ENCODE data around the gene NES.
A peak's percentile ranks its signal among the peaks of the same experiment; 100 is the strongest.

NES gene

DNA sequence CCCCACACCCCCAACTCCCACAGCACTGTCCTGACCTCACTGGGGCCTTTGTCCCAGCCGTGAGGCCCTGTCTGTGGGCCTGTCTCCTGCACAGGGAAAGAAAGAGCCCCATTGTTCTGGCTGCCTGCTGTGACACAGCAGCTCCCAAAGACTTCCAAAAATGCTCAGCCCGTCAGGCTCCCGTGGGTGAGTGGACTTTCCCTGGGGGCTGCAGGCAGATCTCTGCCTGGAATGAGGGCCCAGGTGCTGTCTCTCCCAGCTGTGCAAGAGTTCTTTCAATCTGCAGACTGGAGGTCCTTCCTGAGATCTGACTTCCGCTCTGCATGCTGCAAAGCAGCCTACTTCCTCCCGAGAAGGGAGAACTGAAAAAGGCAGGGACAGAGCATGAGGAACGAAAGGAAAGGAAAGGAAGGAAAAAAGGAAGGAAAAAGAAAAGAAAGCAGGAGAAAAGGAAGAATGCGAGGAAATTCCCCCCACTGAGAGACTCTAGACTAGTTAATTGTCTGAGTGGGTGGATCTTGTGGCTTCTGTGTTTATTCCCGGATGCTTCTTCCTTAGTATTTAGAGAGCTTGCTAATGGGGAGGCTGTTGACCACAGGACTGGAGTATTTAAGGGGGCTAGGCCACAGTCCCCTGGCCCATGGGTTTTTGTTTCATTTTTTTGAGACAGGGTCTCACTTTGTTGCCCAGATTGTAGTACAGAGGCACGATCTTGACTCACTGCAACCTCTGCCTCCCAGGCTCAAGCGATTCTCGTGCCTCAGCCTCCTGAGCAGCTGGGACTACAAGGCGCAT is 15.0 kb downstream of the NES start:
- Histone ChIP-seq H3K4me1 (peaks cover 0 to 90% (median 78%) of the 10 kb centered on the region in 4 donors), H3K27me3 (no peaks in the 10 kb centered on the region), H3K4me3 (no peak overlapping the region), H3K27ac (peak overlapping the region; percentile 73 to 77), H3K9me3 (no peaks in the 10 kb centered on the region), H3K36me3 (no peaks in the 10 kb centered on the region)
- TF ChIP-seq, protein P1, sequence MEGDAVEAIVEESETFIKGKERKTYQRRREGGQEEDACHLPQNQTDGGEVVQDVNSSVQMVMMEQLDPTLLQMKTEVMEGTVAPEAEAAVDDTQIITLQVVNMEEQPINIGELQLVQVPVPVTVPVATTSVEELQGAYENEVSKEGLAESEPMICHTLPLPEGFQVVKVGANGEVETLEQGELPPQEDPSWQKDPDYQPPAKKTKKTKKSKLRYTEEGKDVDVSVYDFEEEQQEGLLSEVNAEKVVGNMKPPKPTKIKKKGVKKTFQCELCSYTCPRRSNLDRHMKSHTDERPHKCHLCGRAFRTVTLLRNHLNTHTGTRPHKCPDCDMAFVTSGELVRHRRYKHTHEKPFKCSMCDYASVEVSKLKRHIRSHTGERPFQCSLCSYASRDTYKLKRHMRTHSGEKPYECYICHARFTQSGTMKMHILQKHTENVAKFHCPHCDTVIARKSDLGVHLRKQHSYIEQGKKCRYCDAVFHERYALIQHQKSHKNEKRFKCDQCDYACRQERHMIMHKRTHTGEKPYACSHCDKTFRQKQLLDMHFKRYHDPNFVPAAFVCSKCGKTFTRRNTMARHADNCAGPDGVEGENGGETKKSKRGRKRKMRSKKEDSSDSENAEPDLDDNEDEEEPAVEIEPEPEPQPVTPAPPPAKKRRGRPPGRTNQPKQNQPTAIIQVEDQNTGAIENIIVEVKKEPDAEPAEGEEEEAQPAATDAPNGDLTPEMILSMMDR (IDR thresholded peaks at IDR 0.05) = no peak
- intact Hi-C loops (cut with DNase I; ENCODE audit: low total_unique reads) = no loop called here
- DNase-seq = no peak

DNA sequence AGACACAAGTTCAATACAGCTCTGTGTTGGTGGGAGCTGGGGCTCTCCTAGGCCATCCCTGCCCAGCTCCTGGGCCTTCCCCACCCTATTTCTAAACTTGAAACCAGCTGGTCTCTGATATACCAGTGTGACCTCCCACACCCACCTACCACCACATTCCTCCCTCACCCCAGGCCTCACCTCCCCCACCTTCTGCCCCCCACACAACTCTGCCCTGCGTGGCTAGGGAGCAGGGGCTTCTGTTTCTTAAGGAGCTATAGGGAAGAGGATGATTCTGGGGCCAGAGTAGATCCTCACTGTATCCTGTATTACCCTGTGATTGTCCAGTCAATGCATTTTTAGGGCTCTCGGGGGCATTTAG is 16.5 kb downstream of the NES start:
- TF ChIP-seq, protein P1 (IDR thresholded peaks at IDR 0.05) = no peak
- Histone ChIP-seq H3K4me1 (peaks cover 0 to 90% (median 79%) of the 10 kb centered on the region in 4 donors), H3K36me3 (no peaks in the 10 kb centered on the region), H3K27ac (peak overlapping the region; percentile 73 to 77), H3K27me3 (peaks cover 0 to 14% of the 10 kb centered on the region in 2 donors), H3K4me3 (no peak overlapping the region), H3K9me3 (no peaks in the 10 kb centered on the region)
- intact Hi-C loops (cut with DNase I; ENCODE audit: low total_unique reads) = no loop called here
- DNase-seq = no peak

DNA sequence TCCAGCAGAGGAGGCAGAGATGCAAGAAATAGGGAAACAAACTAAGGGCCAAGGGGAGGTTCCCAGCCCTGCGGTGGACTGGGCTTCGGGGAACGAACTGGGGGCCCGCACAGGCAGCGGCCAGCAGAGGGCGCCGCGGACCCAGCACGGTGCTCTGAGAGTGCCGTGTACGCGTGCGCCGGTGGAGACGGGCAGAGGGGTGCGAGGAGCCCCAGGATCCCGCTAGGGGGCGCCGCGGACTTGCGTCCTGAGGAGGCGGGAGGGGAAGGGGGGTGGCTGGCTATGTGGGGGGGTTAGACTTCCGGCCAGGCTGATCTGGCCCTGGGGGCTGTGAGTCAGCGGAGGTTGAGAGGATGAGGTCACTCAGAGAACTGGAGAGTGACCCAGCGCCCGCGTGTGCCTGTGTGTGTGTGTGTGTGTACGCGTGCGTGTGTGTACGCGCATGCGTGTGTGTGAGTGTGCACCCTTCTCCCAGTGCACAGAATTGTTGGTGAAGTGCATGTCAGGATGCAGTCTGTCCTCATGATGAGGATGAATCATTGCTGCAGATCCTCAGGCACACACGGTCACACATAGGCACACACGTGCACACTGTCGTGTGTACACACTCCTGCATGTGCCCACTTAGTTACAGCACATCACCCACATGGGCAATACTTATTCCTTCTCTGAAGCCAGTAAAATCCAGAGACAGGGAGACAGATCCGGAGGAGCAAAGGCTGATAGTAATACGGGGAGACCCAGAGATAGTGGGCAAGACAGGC is 17.0 kb downstream of the NES start:
- peak; percentile 94 to 99 for DNase-seq
- Histone ChIP-seq H3K9me3 (no peaks in the 10 kb centered on the region), H3K27ac (peak overlapping the region; percentile 73 to 77), H3K27me3 (peaks cover 0 to 16% of the 10 kb centered on the region in 2 donors), H3K4me1 (peaks cover 0 to 84% (median 73%) of the 10 kb centered on the region in 4 donors), H3K36me3 (no peaks in the 10 kb centered on the region), H3K4me3 (peak overlapping the region in 1 of 2 donors; percentile 14)
- intact Hi-C loops (cut with DNase I; ENCODE audit: low total_unique reads) = loop anchor here (2.0 to 5.0 kb wide), 3 partner anchors 21 to 273 kb away; no protein-coding TSS in a partner anchor
- TF ChIP-seq, protein P1 (IDR thresholded peaks at IDR 0.05) = peak; percentile 99

DNA sequence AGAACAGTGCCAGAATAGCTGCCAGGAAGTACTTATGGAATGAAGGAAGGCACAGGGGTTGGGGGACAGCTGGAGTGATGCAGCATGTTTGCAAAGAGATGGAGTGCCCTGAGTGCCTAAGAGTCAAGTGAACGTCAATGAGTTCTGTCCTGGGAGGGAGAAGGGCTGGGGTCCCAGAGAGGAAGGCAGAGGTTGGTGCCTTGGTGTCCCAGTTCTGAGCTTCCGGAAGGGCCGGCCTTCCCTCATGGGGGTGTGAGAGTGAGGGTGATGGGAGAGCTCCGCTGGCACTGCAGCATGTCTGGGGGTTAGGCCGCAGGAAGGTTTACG is 17.6 kb downstream of the NES start:
- Histone ChIP-seq H3K4me1 (peaks cover 0 to 78% (median 68%) of the 10 kb centered on the region in 4 donors), H3K27ac (peak overlapping the region; percentile 73 to 77), H3K4me3 (peak overlapping the region in 1 of 2 donors; percentile 14), H3K9me3 (no peaks in the 10 kb centered on the region), H3K36me3 (no peaks in the 10 kb centered on the region), H3K27me3 (peaks cover 0 to 16% of the 10 kb centered on the region in 2 donors)
- TF ChIP-seq, protein P1 (IDR thresholded peaks at IDR 0.05) = no peak
- no peak for DNase-seq
- intact Hi-C loops (cut with DNase I; ENCODE audit: low total_unique reads) = loop anchor here (2.0 to 5.0 kb wide), 3 partner anchors 21 to 272 kb away; no protein-coding TSS in a partner anchor

DNA sequence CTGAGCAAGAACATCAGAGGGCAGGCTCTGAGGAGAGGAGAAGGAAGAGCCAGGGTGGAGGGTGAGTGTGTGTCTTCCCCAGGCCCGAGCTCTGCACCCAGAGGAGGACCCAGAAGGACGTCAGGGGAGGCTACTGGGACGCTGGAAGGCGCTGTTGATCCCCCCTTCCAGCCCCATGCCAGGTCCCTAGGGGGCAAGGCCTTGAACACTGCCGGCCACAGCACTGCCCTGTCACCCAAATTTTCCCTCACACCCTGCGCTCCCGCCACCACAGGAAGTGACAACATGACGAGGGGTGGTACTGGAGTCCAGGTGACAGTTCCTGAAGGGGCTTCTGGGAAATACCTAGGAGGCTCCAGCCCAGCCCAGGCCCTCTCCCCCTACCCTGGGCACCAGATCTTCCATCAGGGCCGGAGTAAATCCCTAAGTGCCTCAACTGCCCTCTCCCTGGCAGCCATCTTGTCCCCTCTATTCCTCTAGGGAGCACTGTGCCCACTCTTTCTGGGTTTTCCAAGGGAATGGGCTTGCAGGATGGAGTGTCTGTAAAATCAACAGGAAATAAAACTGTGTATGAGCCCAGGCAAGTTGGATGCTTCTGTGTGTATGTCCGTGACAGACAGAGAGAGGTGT is 18.1 kb downstream of the NES start:
- peaks cover 0 to 73% (median 62%) of the 10 kb centered on the region in 4 donors for H3K4me1 ChIP-seq
- intact Hi-C loops (cut with DNase I; ENCODE audit: low total_unique reads) = loop anchor here (2.0 to 5.0 kb wide), 3 partner anchors 22 to 272 kb away; no protein-coding TSS in a partner anchor
- H3K36me3 ChIP-seq = no peaks in the 10 kb centered on the region
- no peaks in the 10 kb centered on the region for H3K9me3 ChIP-seq
- H3K4me3 ChIP-seq = no peak overlapping the region
- H3K27me3 ChIP-seq = peaks cover 0 to 17% of the 10 kb centered on the region in 2 donors
- no peak for DNase-seq
- H3K27ac ChIP-seq = peak overlapping the region; percentile 73 to 77
- TF ChIP-seq, protein P1 (IDR thresholded peaks at IDR 0.05) = no peak
